Stomach (tissue), 4 donors: ENCODE data around the gene FAM81A.

Experiments
- CTCF ChIP-seq, 7 experiments: fragments of 450-650 bp in 4 of 7; fragments of 200-600 bp in 3 of 7; sonication (generic) in 3 of 7; IDR thresholded peaks; one replicate each; pipeline ENCODE4 v1.5.1; 2016 to 2019; ENCODE audit warnings: antibody characterized with exemption in 7 of 7, control low read depth in 2 of 7, mild to moderate bottlenecking in 1 of 7
- POLR2A ChIP-seq, 4 donors: fragments of 450-650 bp; IDR thresholded peaks; one replicate each; pipeline ENCODE4 v1.6.1; 2016; ENCODE audit warnings: antibody characterized with exemption in 4 of 4, control low read depth in 2 of 4, mild to moderate bottlenecking in 1 of 4, moderate library complexity in 1 of 4

GRCh38 chr15:59457103-59457502, 19.1 kb downstream of the FAM81A start:
- no peak for TF ChIP-seq CTCF (IDR thresholded peaks at IDR 0.05)
- no peak for TF ChIP-seq POLR2A (IDR thresholded peaks at IDR 0.05)
